HG03139 (cell line): ENCODE data around the gene SLC12A7.
"Not testable (repeated sequence)": the region's sequence is repeated elsewhere in the genome, so short reads cannot be mapped to it uniquely, and the experiment has no call there.

Experiments
- ATAC-seq: cut with Tn5 transposase; IDR thresholded peaks from one replicate; pipeline ENCODE4 v1.9.1; 2021; ENCODE audit not compliant: unreplicated experiment

The SLC12A7 gene

DNA sequence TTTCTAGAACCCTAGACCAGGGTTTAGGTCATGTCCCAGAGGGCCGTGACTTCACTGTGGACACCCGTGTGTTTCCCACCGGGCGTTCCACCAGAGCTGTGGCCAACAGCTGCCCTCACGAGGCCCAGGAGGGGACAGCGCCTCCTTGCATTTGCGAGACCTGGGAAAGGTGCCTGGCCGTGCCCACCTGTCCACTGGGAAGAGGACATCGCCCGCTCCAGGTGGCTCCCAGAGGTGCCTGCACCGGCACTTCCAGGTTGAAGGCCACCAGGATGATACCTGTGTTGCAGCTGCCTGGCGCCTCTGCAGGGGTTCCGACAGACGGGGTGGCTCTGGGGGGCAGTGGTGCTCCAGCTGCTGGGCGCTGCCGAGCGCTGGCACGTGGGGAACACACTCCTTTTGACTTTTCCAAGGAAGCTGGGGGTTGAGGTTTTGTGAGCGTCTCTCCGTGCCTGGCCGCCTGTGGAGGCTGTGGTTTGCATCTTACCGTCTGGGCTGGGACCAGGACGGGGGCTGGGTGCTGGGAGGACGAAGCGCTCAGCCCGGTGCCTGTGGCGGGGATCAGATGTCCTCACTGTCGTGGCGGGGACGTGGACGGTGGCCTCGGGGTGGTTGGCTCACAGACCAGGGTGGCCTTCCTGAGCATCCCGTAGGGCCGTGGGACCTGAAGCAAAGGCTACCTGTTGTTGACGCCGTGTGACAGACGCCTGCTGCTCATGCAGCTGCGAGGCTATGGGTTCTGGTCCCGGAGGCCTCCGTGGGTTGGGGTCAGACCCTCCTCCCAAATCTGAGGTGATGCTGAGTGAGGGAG is 84.0 kb downstream of the SLC12A7 start:
- ATAC-seq: no peak

DNA sequence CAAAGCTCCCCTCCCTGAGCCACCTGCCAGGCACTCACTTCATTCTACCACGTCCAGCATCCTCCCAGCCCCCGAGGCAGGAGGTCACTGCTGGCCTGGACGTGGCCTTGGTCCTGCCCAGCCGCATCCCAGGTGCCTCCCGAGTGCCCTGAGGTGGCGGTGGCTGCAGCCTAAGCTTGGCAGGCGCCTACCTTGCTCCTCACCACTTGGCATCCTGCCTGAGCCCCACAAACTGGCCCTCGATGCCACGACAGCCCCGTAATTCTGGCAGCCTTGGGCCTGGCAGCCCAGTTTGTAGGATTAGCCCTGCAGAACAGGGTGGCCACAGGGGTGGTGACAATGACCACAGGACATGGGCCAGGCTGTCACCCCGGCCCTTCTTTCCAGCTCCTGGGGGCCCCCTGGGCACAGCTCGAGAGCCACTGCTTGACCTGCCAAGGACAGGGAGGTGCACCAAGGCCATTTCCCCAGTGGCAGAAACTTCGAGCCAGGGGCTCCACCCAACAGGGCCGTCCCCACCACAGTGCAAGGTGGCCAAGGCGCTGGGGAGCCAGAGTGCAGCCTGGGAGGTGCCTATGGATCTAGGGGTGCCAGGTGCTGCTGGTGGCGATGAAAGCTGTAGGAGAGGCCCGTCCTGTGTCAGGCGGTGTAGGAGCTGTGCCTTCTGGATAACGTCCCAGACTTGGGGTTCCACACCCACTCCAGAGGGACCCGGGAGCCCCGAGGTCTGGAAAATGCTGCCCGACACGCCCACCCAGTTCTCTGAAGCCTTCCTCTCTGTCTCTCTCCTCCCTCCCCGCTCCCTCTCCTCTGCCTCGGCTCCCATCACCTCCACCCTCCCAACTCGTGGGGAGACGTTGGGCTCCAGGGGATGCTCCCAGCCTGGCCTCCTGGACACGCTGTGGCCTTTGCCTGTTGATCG is 84.9 kb downstream of the SLC12A7 start:
- no peak for ATAC-seq

GRCh38 chr5:1021969-1022336 is 89.9 kb downstream of the SLC12A7 start:
- not testable (repeated sequence) for ATAC-seq

DNA sequence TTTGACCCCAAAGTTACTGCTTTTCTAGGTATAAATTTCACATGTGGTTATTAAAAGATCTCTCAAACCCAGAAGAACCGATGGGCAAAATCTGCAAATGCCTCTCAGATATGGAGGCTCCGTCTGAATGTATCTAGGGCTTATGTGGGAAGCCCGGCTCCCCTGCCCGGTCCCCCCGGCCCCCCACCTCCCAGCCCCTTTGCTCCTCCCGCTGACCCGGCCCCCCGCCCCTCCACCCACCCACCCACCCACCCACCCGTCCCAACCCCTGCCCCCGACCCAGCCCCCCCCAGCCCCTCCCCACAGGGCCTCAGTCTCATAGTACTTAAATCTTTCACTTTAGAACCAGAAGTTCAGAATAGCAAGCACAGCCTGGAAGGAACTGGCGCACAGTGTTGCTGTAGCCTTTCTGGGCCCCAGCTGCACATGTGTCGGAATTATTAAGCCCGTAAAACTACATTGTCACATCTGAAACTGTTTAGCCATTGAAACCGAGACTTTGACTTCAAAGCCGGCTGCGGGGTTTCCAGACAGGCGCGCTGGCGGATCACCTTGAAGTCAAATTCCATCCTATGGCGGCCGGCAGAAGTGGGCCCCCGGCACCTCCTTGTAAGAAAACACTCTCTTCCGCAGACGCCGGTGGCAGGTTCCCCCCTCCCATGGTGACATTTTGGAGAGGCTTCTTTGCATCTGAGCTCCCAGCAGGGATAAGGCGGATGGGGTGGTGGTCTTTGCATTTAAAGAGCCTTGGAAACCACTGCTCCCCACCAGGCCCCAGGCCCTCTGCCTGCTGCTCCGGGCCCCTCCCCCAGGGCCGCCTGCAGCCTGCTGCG is 90.5 kb downstream of the SLC12A7 start:
- ATAC-seq: no peak

GRCh38 chr5:1020452-1020961 is 91.4 kb downstream of the SLC12A7 start:
- no peak for ATAC-seq

DNA sequence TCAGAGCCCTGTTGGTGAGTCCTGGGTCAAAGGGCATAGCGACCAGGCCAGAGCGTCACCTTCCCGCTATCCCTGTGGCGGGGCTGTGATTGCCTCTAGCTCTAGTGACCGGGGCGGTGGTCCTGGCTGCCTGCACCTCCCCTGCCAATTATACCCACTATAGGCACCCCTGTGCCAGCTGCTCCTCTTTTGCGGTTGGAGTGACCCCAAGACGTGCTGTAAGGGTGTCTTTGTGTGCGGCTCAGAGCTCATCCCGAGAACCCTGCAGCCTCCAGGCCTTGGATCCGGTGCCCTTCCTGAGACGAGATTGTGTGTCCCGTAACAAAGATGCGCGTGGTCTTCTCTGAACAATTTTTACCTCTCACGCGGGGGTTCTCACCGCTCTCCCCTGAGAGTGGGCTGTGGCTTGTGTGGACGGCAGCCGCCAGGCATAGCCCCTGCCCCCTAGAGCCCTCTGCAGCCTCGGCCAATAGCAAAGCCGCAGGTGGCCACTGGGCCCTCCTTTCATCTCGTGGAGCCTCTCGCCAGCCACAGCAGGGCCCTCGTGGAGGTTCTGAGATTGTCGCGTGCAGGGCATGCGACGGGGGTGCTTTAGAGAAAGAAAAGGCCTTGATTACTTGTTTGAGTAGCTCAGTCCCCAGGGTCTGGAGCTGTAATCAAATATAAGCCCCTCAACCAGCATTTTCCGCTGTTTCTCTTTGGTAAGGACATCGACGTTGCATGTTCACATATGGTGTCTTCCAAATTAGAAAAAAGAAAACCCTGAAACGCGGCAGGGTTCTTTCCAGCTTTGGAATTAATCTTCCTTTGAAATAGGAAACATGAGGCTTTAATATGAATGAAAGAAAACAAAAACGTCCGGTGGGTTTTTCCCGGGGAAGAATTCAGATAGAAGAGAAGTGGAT is 92.6 kb downstream of the SLC12A7 start:
- ATAC-seq: no peak

GRCh38 chr5:1018596-1018995 is 93.3 kb downstream of the SLC12A7 start:
- ATAC-seq: no peak

GRCh38 chr5:1017691-1018455 is 94.0 kb downstream of the SLC12A7 start:
- no peak for ATAC-seq

DNA sequence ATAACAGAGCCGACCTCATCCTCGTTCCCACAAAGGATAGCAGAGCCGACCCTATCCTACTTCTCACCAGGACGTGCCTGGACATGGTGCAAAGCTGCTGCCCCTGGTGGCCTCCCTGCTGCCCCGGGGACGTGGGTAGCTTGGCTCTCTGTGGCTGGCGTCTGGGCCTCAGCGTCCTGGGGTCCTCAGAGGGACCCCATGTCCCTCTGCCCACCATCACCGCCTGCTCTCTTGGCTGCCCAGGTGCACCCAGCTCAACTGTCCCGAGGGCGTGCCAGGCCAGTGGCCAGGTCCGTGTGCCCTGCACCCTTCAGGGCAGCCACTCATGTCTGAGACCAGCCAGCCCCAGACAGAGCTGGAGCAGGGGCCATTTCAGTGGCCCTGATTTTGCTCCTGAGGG is 94.8 kb downstream of the SLC12A7 start:
- no peak for ATAC-seq

GRCh38 chr5:1016476-1016875 is 95.4 kb downstream of the SLC12A7 start:
- ATAC-seq: no peak

DNA sequence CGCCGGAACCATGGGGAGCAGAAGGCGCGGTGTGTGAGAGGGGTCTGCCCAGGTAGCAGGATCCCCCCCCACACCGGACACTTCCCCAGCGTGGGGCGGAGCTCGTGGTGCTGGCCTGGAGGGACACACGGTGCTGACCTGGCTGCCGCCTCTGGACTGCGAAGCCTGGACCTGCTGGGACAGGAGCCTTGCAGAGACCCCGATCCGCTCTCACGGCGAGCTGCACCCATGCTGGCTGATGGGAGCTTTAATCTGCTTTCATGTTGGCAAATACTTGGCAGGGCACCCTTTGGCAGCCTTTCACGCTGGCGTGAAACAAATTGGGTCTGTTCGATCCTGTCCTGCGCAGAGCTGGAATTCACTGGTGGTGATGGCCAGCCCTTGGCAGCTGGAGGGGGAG is 95.8 kb downstream of the SLC12A7 start:
- ATAC-seq: no peak

- ATAC-seq: no peak
These were observed 96.4 kb downstream of the SLC12A7 start for GRCh38 chr5:1015507-1015906.

- no peak for ATAC-seq
These were observed 97.1 kb downstream of the SLC12A7 start for GRCh38 chr5:1014781-1015221.

DNA sequence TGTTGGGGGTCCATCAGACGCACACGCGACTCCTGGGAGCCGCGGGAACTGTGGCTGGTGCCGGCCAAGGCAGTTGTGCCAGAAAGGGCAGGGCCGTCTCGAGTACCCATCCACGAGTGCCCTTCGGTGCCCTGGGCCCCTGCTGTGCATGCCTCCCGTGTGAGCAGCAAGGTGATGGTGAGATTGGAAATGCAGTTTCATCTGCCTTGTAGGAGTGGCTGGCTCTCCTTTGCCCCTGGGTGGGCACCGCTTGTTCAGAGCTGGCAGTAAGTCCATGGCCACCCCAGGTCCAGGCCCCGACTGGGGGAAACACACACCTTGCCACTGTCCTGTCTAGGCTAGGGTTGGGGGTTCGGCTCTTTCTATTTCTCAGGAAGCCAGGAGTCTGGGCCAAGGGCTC is 97.5 kb downstream of the SLC12A7 start:
- no peak for ATAC-seq

- ATAC-seq: no peak
These were observed 97.9 kb downstream of the SLC12A7 start for GRCh38 chr5:1013948-1014301.

DNA sequence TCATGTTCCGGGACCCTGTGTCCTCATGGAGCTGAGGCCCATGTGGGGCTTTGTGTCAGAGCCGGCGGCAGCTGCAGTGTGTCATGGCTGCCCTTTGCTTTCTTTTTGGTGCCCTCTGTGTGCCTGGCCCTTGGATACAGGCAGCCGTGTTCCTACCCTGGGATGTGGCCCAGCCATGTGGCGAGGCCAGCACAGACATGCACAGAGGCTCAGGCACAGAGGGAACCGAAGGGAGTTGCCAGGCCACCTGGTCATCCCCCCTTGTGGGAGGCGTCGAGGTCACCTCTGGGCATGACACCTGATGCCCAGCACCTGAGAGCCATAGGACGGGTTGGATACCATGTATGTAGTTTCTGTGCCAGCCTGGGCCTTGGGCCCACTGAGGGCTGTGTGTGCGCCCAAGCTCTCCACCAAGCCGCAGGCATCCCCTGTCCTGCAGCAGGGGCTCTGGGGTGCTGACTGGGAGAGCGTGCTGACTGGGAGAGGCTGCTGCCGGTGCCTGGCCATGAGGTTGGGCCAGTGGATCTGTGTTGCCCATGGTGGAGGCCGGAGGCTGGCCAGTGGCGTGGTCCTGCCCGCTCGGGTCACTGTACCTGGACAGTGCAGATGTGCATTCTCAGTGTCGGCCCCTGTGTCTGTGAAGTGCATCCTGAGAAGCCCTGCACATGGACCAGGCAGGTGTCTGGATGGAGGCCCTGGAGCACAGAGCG is 98.5 kb downstream of the SLC12A7 start:
- ATAC-seq: no peak

- ATAC-seq: no peak
These were observed 99.0 kb downstream of the SLC12A7 start for GRCh38 chr5:1012900-1013237.

GRCh38 chr5:1012313-1012841 is 99.5 kb downstream of the SLC12A7 start:
- ATAC-seq: no peak
